Naive thymus-derived CD4-positive, alpha-beta T cell (primary cell): ENCODE measurements around the gene BRD4. TPM values are rescaled to one million over a fixed set of nuclear protein-coding genes. Genes with fewer than 3 reads are reported as not detected.
A peak's percentile ranks its signal among the peaks of the same experiment; 100 is the strongest.

ENCODE experiments used
- ATAC-seq: fragments of 150-1000 bp; cut with Tn5 transposase; 2 replicates; pipeline ENCODE4 v1.10.0; 2021; ENCODE audit warnings: mild to moderate bottlenecking, moderate library complexity
- CTCF ChIA-PET: fragments of 350-600 bp; sonication (Branson Sonifier 250); formaldehyde crosslinking; loops from one replicate; lab custom pipeline; 2021; ENCODE audit warnings: antibody characterized with exemption; lab: Charles Lee
- POLR2A ChIA-PET: fragments of 350-600 bp; sonication (Branson Sonifier 250); formaldehyde crosslinking; loops from one replicate; lab custom pipeline; 2021; ENCODE audit warnings: antibody characterized with exemption, inconsistent platforms; lab: Charles Lee
- DNase-seq, 9 donors: peaks; one replicate each; pipeline versions ENCODE4 v3.0.0 to v3.0.0-alpha.2; 2020 to 2022; ENCODE audit warnings: mixed read lengths in 1 of 9
- H3K27ac ChIP-seq: one replicate; pipeline ENCODE4 v1.7.0; 2013; ENCODE audit warnings: mild to moderate bottlenecking, low read depth, low read length, moderate library complexity
- H3K27me3 ChIP-seq, 2 donors: one replicate each; pipeline ENCODE4 v1.7.0; 2013; ENCODE audit warnings: low read length in 2 of 2, mild to moderate bottlenecking in 2 of 2, moderate library complexity in 2 of 2; ENCODE audit not compliant: control insufficient read depth in 2 of 2, insufficient read depth in 2 of 2
- H3K36me3 ChIP-seq, 3 experiments: 1 replicate in 2 of 3; 2 replicates in 1 of 3; pipeline ENCODE4 v1.7.0; 2013; ENCODE audit warnings: low read length in 3 of 3, mild to moderate bottlenecking in 3 of 3, moderate library complexity in 1 of 3; ENCODE audit not compliant: insufficient read depth in 3 of 3, control insufficient read depth in 2 of 3
- H3K4me1 ChIP-seq, 2 donors: one replicate each; pipeline ENCODE4 v1.7.0; 2013; ENCODE audit warnings: low read length in 2 of 2, mild to moderate bottlenecking in 2 of 2, moderate library complexity in 1 of 2; ENCODE audit not compliant: control insufficient read depth in 2 of 2, insufficient read depth in 2 of 2
- H3K4me3 ChIP-seq: 2 replicates; pipeline ENCODE4 v1.7.0; 2013; ENCODE audit warnings: mild to moderate bottlenecking, low read length
- H3K9me3 ChIP-seq, 3 experiments: 1 replicate in 2 of 3; 2 replicates in 1 of 3; pipeline ENCODE4 v1.7.0; 2013; ENCODE audit warnings: low read length in 3 of 3; ENCODE audit not compliant: control insufficient read depth in 2 of 3
- H3K27ac Mint-ChIP-seq, 9 donors: one replicate each; pipeline ENCODE4 v1.8.0; 2020 to 2022; ENCODE audit warnings: mixed read lengths in 9 of 9, mild to moderate bottlenecking in 8 of 9, moderate library complexity in 5 of 9, inconsistent platforms in 2 of 9
- H3K27me3 Mint-ChIP-seq, 5 donors: one replicate each; pipeline ENCODE4 v1.8.0; 2021 to 2022; ENCODE audit warnings: mixed read lengths in 5 of 5, mild to moderate bottlenecking in 1 of 5
- H3K36me3 Mint-ChIP-seq, 5 donors: one replicate each; pipeline ENCODE4 v1.8.0; 2020 to 2022; ENCODE audit warnings: mixed read lengths in 5 of 5, mild to moderate bottlenecking in 3 of 5, inconsistent platforms in 1 of 5
- H3K4me1 Mint-ChIP-seq, 7 donors: one replicate each; pipeline ENCODE4 v1.8.0; 2020 to 2022; ENCODE audit warnings: mixed read lengths in 7 of 7, mild to moderate bottlenecking in 3 of 7, inconsistent platforms in 1 of 7
- H3K4me3 Mint-ChIP-seq, 10 donors: one replicate each; pipeline ENCODE4 v1.8.0; 2020 to 2022; ENCODE audit warnings: mild to moderate bottlenecking in 10 of 10, mixed read lengths in 10 of 10, moderate library complexity in 6 of 10, inconsistent platforms in 2 of 10
- H3K9me3 Mint-ChIP-seq, 11 donors: one replicate each; pipeline ENCODE4 v1.8.0; 2020 to 2022; ENCODE audit warnings: mixed read lengths in 11 of 11, mild to moderate bottlenecking in 4 of 11, inconsistent platforms in 1 of 11, moderate library complexity in 1 of 11
- intact Hi-C, 2 donors: fragments of 100-400 bp; cut with micrococcal nuclease; formaldehyde crosslinking; loops; one replicate each; pipeline ENCODE4 v1.15.1; 2023
- polyA plus RNA-seq, 2 donors: library from polyadenylated mRNA; unstranded; fragments of 300-500 nt; fragmentation: Illumina TruSeq; gene quantifications; one replicate each; pipeline ENCODE4 v1.2.3, GENCODE V29; 2021
- total RNA-seq, 6 experiments: library from RNA in 5 of 6; stranded (reverse) in 5 of 6; gene quantifications; 1 replicate in 5 of 6; 2 replicates in 1 of 6; pipeline ENCODE4 v1.2.3 and lab custom pipeline; 2021 to 2026

Gene BRD4
- total and polyA plus RNA-seq, 7 experiments from 2014 or later = 10.5 to 168 (median 113) TPM

- Histone ChIP-seq H3K4me3 (no peak overlapping the region), H3K9me3 (no peaks in the 10 kb centered on the region), H3K36me3 (no peaks in the 10 kb centered on the region), H3K27me3 (no peaks in the 10 kb centered on the region), H3K27ac (no peak overlapping the region), H3K4me1 (peaks cover 67 to 80% of the 10 kb centered on the region in 2 donors)
- Mint-ChIP-seq H3K4me1 (peaks cover 72 to 97% (median 90%) of the 10 kb centered on the region in 7 donors), H3K27ac (peak overlapping the region; percentile 35 to 89 (median 82)), H3K36me3 (peaks cover 0 to 5% (median 0%) of the 10 kb centered on the region in 5 donors), H3K4me3 (peak overlapping the region in 8 of 10 donors; percentile 2 to 73 (median 50)), H3K27me3 (no peaks in the 10 kb centered on the region), H3K9me3 (no peaks in the 10 kb centered on the region)
- DNase-seq = no peak
- peak; percentile 28 for ATAC-seq
- intact Hi-C loops = no loop called here
- ChIA-PET CTCF (no interaction called here), POLR2A (interaction anchor here (0.9 kb wide), 1 partner anchor 98 kb away, joined by 3 read pairs; the partner anchor contains the start of gene AKAP8)
These were observed 51.2 kb downstream of the BRD4 start for GRCh38 chr19:15280915-15281683.

- no peaks in the 10 kb centered on the region for H3K9me3 Mint-ChIP-seq
- peak overlapping the region in 8 of 10 donors; percentile 9 to 73 (median 50) for H3K4me3 Mint-ChIP-seq
- ATAC-seq = no peak
- H3K27me3 Mint-ChIP-seq = no peaks in the 10 kb centered on the region
- Histone ChIP-seq H3K4me3 (no peak overlapping the region), H3K27ac (peak overlapping the region; percentile 24), H3K36me3 (no peaks in the 10 kb centered on the region), H3K27me3 (no peaks in the 10 kb centered on the region), H3K4me1 (peaks cover 66 to 73% of the 10 kb centered on the region in 2 donors), H3K9me3 (no peaks in the 10 kb centered on the region)
- ChIA-PET CTCF (no interaction called here), POLR2A (interaction anchor here (0.6 to 0.9 kb wide), 3 partner anchors 9 to 99 kb away, joined by 3 read pairs; partner anchors contain the start of gene AKAP8)
- intact Hi-C loops = no loop called here
- peak overlapping the region in 8 of 9 donors; percentile 43 to 87 (median 82) for H3K27ac Mint-ChIP-seq
- no peak for DNase-seq
- peaks cover 64 to 97% (median 89%) of the 10 kb centered on the region in 7 donors for H3K4me1 Mint-ChIP-seq
- peaks cover 0 to 5% (median 0%) of the 10 kb centered on the region in 5 donors for H3K36me3 Mint-ChIP-seq
These were observed 52.2 kb downstream of the BRD4 start for GRCh38 chr19:15280048-15280725.

GRCh38 chr19:15279326-15279904 lies 52.9 kb downstream of the BRD4 start:
- H3K9me3 Mint-ChIP-seq = no peaks in the 10 kb centered on the region
- POLR2A ChIA-PET = interaction anchor here (0.6 to 1.3 kb wide), 3 partner anchors 9 to 43 kb away, joined by 3 read pairs; no protein-coding TSS in a partner anchor
- Histone ChIP-seq H3K4me3 (no peak overlapping the region), H3K27ac (no peak overlapping the region), H3K9me3 (no peaks in the 10 kb centered on the region), H3K27me3 (no peaks in the 10 kb centered on the region), H3K4me1 (peaks cover 62 to 66% of the 10 kb centered on the region in 2 donors), H3K36me3 (no peaks in the 10 kb centered on the region)
- peak overlapping the region in 8 of 10 donors; percentile 8 to 71 (median 47) for H3K4me3 Mint-ChIP-seq
- H3K4me1 Mint-ChIP-seq = peaks cover 56 to 96% (median 83%) of the 10 kb centered on the region in 7 donors
- ATAC-seq = no peak
- H3K36me3 Mint-ChIP-seq = peaks cover 0 to 5% (median 0%) of the 10 kb centered on the region in 5 donors
- no peaks in the 10 kb centered on the region for H3K27me3 Mint-ChIP-seq
- no peak for DNase-seq
- intact Hi-C loops = no loop called here
- peak overlapping the region in 7 of 9 donors; percentile 69 to 87 (median 83) for H3K27ac Mint-ChIP-seq
- CTCF ChIA-PET = interaction anchor here (0.6 kb wide), 1 partner anchor 14 kb away, joined by 3 read pairs; no protein-coding TSS in a partner anchor

- Histone ChIP-seq H3K4me1 (peaks cover 39 to 42% of the 10 kb centered on the region in 2 donors), H3K4me3 (no peak overlapping the region), H3K9me3 (no peaks in the 10 kb centered on the region), H3K27me3 (no peaks in the 10 kb centered on the region), H3K36me3 (peaks cover 9 to 17% (median 12%) of the 10 kb centered on the region in 3 experiments), H3K27ac (no peak overlapping the region)
- POLR2A ChIA-PET = no interaction called here
- CTCF ChIA-PET = no interaction called here
- H3K27ac Mint-ChIP-seq = peak overlapping the region in 6 of 9 donors; percentile 18 to 78 (median 58)
- DNase-seq (no peak), ATAC-seq (no peak)
- H3K9me3 Mint-ChIP-seq = no peaks in the 10 kb centered on the region
- no peaks in the 10 kb centered on the region for H3K27me3 Mint-ChIP-seq
- H3K4me3 Mint-ChIP-seq = peak overlapping the region in 6 of 10 donors; percentile 6 to 71 (median 33)
- peaks cover 0 to 14% (median 4%) of the 10 kb centered on the region in 5 donors for H3K36me3 Mint-ChIP-seq
- intact Hi-C loops = no loop called here
- peaks cover 42 to 96% (median 69%) of the 10 kb centered on the region in 7 donors for H3K4me1 Mint-ChIP-seq
These were observed 55.6 kb downstream of the BRD4 start for GRCh38 chr19:15276620-15277215.

- peaks cover 13 to 39% (median 15%) of the 10 kb centered on the region in 3 experiments for H3K36me3 ChIP-seq
- H3K27me3 Mint-ChIP-seq = no peaks in the 10 kb centered on the region
- no peaks in the 10 kb centered on the region for H3K27me3 ChIP-seq
- peak overlapping the region in 5 of 9 donors; percentile 36 to 82 (median 45) for H3K27ac Mint-ChIP-seq
- CTCF ChIA-PET = interaction anchor here (0.6 kb wide), 1 partner anchor 182 kb away, joined by 4 read pairs; no protein-coding TSS in a partner anchor
- POLR2A ChIA-PET = no interaction called here
- peak overlapping the region; percentile 1 for H3K27ac ChIP-seq
- no peak overlapping the region for H3K4me3 ChIP-seq
- H3K4me3 Mint-ChIP-seq = peak overlapping the region in 1 of 10 donors; percentile 41
- intact Hi-C loops = no loop called here
- no peaks in the 10 kb centered on the region for H3K9me3 ChIP-seq
- H3K36me3 Mint-ChIP-seq = peaks cover 4 to 36% (median 10%) of the 10 kb centered on the region in 5 donors
- no peaks in the 10 kb centered on the region for H3K9me3 Mint-ChIP-seq
- peaks cover 35 to 96% (median 69%) of the 10 kb centered on the region in 7 donors for H3K4me1 Mint-ChIP-seq
- peaks cover 22 to 28% of the 10 kb centered on the region in 2 donors for H3K4me1 ChIP-seq
- no peak for ATAC-seq
- no peak for DNase-seq
These were observed 57.9 kb downstream of the BRD4 start for GRCh38 chr19:15274477-15274876.

GRCh38 chr19:15269806-15270205 lies 62.5 kb downstream of the BRD4 start:
- Mint-ChIP-seq H3K4me3 (peak overlapping the region in 1 of 10 donors; percentile 5), H3K9me3 (no peaks in the 10 kb centered on the region), H3K36me3 (peaks cover 4 to 56% (median 22%) of the 10 kb centered on the region in 5 donors), H3K4me1 (peaks cover 29 to 62% (median 52%) of the 10 kb centered on the region in 7 donors), H3K27me3 (no peaks in the 10 kb centered on the region), H3K27ac (peak overlapping the region in 2 of 9 donors; percentile 73 to 75)
- H3K27ac ChIP-seq = no peak overlapping the region
- no peaks in the 10 kb centered on the region for H3K27me3 ChIP-seq
- no peaks in the 10 kb centered on the region for H3K9me3 ChIP-seq
- H3K4me1 ChIP-seq = peaks cover 0 to under 1% of the 10 kb centered on the region in 2 donors
- ATAC-seq (no peak), DNase-seq (no peak)
- ChIA-PET CTCF (no interaction called here), POLR2A (no interaction called here)
- intact Hi-C loops = no loop called here
- H3K36me3 ChIP-seq = peaks cover 17 to 86% (median 19%) of the 10 kb centered on the region in 3 experiments
- H3K4me3 ChIP-seq = no peak overlapping the region
